RWPE1 (cell line): ENCODE data around the gene KCNT1.

Experiments used
- CTCF ChIA-PET: fragments of 350-600 bp; sonication (Branson Sonifier 250); formaldehyde crosslinking; extraction: SDS; loops from one replicate; lab custom pipeline; 2021; lab: Yijun Ruan, JAX
- POLR2A ChIA-PET: fragments of 400-600 bp; formaldehyde crosslinking; extraction: SDS; loops from one replicate; lab custom pipeline; 2020; ENCODE audit warnings: antibody characterized with exemption; ENCODE audit not compliant: low non-redundant PET; lab: Yijun Ruan, JAX
- DNase-seq: peaks from one replicate; pipeline ENCODE4 v3.0.0; 2012; ENCODE audit warnings: low spot score
- H3K27ac ChIP-seq: fragments of 450-650 bp; 2 replicates; pipeline ENCODE4 v1.5.1; 2017
- TF ChIP-seq, protein P1 (sequence below): fragments of 450-650 bp; conservative IDR thresholded peaks from 2 replicates; pipeline ENCODE4 v1.5.1; 2017; ENCODE audit warnings: low read depth, mild to moderate bottlenecking

Gene KCNT1

GRCh38 chr9:135758870-135759269 is 56.9 kb downstream of the KCNT1 start:
- ChIA-PET CTCF (no interaction called here), POLR2A (no interaction called here)
- no peak for DNase-seq
- H3K27ac ChIP-seq: no peak overlapping the region
- TF ChIP-seq, protein P1, sequence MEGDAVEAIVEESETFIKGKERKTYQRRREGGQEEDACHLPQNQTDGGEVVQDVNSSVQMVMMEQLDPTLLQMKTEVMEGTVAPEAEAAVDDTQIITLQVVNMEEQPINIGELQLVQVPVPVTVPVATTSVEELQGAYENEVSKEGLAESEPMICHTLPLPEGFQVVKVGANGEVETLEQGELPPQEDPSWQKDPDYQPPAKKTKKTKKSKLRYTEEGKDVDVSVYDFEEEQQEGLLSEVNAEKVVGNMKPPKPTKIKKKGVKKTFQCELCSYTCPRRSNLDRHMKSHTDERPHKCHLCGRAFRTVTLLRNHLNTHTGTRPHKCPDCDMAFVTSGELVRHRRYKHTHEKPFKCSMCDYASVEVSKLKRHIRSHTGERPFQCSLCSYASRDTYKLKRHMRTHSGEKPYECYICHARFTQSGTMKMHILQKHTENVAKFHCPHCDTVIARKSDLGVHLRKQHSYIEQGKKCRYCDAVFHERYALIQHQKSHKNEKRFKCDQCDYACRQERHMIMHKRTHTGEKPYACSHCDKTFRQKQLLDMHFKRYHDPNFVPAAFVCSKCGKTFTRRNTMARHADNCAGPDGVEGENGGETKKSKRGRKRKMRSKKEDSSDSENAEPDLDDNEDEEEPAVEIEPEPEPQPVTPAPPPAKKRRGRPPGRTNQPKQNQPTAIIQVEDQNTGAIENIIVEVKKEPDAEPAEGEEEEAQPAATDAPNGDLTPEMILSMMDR: no peak

GRCh38 chr9:135759676-135760300 is 57.8 kb downstream of the KCNT1 start:
- TF ChIP-seq, protein P1: no peak
- ChIA-PET POLR2A (no interaction called here), CTCF (interaction anchor here (0.6 to 0.7 kb wide), 2 partner anchors 36 to 1555 kb away, joined by 3 read pairs; no protein-coding TSS in a partner anchor)
- DNase-seq: no peak
- H3K27ac ChIP-seq: no peak overlapping the region

DNA sequence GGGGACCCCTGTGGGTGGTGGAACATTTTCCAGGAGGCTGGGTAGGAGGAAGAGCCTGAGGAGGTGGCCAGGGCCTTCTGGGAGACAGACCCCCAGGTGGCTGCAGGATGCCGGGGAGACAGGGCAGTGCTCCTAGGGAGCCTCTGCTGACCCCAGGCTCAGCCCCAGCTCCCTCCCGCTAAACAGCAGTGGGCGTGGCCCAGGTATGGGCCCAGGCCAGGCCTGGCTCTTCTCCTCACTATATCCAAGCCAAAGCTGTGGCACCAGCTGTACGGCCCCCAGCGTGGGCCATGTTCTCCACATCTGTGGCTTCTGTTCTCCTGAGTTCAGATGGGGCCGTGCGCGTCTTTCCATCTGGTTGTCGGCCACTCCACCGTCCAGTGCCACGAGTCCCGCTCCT is 58.5 kb downstream of the KCNT1 start:
- no peak for DNase-seq
- TF ChIP-seq, protein P1: no peak
- CTCF ChIA-PET: interaction anchor here (0.6 kb wide), 1 partner anchor 35 kb away, joined by 3 read pairs; no protein-coding TSS in a partner anchor
- H3K27ac ChIP-seq: no peak overlapping the region
- POLR2A ChIA-PET: no interaction called here

DNA sequence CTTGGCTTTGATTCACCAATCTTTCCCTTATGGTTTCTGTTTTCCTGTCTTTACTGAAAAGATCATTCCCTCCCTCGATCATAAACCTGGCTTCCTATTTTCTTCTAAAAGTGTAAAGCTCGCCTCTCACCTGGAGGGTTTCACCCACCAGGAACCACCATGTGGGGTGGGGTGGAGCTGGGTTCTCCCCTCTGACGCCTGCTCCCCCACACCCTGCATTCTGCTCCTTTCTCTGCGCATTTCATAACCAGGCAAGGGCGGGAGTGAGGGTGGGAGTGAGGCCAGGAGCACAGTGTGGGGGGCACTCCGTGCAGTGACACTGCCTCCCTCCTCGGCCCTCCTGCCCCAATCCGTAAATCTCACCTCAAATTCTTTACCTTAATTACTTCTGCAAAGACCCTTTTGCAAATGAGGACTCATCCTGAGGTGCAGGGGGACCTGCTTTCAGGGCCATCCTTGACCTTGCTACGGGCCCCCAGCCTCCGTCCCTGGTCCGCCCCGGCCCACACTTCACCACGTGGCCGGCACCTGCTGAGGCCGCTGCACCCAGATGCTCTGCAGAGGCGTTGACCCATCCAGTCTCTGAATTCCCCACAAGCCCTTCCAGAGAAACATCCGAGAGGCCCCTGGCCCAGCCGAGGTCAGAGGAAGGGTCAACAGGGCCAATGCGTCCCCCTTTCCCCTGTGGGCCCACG is 59.3 kb downstream of the KCNT1 start:
- TF ChIP-seq, protein P1: no peak
- DNase-seq: no peak
- no peak overlapping the region for H3K27ac ChIP-seq
- ChIA-PET CTCF (interaction anchor here (0.6 kb wide), 2 partner anchors 65 to 145 kb away, joined by 3 read pairs; no protein-coding TSS in a partner anchor), POLR2A (no interaction called here)

- CTCF ChIA-PET: interaction anchor here (0.6 kb wide), 1 partner anchor 65 kb away, joined by 3 read pairs; no protein-coding TSS in a partner anchor
- TF ChIP-seq, protein P1: no peak
- POLR2A ChIA-PET: no interaction called here
These were observed 59.8 kb downstream of the KCNT1 start for GRCh38 chr9:135761845-135762168.

DNA sequence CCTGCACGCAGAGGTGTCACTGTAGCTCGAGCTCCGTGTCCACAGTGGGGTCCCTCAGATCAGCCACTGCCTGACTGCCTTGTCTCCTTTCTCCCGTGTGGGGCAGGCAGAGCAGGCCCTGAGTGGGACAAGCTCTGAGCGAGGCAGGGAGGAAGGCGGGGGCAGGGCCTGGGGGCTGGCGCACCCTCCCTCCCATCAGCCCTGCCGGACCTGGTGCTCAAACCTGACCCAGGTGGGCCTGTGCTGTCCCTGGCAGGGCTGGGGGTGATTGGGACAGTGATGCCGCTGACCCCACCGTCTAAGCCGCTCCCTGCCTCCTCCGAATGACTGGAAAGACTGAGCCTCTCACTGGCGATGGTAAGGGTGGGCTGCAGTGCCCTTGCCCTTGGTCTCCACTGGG is 60.9 kb downstream of the KCNT1 start:
- ChIA-PET POLR2A (no interaction called here), CTCF (no interaction called here)
- TF ChIP-seq, protein P1: no peak

More at GRCh38 chr9:135761845-135762168, 59.8 kb downstream of the KCNT1 start:
- H3K27ac ChIP-seq: no peak overlapping the region
- no peak for DNase-seq

More for the DNA sequence above, 60.9 kb downstream of the KCNT1 start:
- no peak overlapping the region for H3K27ac ChIP-seq
- DNase-seq: no peak
